GM12865 (cell line): Measurements from ENCODE around the gene LTBP1.

Experiments used
- DNase-seq: peaks from one replicate; pipeline ENCODE4 v3.0.0; 2010; ENCODE audit warnings: low read depth
- H3K4me3 ChIP-seq: 2 replicates; pipeline ENCODE4 v1.5.1; 2011; ENCODE audit warnings: mild to moderate bottlenecking, low read depth, low read length, control low read depth
- TF ChIP-seq, protein P1 (sequence below): IDR thresholded peaks from 2 replicates; pipeline ENCODE4 v1.5.1; 2011; ENCODE audit warnings: low read length, control low read depth, low read depth, inconsistent platforms; ENCODE audit not compliant: insufficient read depth; ENCODE audit errors: missing control alignments

The LTBP1 gene

DNA sequence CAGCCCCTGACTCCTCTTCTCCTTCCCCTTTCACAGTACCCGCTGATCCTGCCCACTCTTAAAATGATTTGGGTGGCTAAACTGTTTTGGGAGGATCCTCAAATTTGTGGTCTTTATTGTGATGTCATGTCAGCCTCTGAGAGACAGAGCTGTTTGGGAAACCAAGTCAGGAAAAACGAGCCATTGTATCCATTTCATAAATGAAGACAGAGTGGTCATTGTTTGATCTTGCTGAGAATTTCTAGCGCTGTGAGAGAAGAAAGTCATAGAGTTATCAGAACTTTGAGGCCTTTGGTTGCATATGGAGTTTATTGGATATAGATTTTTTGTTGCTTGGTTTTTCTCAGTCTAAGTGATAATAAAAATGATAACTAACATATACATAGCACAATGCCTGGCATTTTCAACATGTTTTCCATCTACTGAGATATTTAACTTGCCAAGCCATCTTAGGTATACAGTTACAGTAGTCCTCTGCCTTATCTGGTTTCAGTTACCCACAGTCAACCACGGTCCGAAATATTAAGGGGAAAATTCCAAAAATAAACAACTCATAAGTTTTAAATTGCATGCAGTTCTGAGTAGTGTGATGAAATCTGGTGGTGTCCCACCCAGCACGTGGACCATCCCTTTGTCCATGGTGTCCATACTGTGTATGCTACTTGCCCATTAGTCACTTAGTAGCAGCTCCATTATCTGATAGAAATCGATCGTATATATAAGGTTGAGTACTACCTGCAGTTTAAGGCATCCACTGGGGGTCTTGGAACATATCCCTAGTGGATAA lies 424.7 kb downstream of the LTBP1 start:
- TF ChIP-seq, protein P1, sequence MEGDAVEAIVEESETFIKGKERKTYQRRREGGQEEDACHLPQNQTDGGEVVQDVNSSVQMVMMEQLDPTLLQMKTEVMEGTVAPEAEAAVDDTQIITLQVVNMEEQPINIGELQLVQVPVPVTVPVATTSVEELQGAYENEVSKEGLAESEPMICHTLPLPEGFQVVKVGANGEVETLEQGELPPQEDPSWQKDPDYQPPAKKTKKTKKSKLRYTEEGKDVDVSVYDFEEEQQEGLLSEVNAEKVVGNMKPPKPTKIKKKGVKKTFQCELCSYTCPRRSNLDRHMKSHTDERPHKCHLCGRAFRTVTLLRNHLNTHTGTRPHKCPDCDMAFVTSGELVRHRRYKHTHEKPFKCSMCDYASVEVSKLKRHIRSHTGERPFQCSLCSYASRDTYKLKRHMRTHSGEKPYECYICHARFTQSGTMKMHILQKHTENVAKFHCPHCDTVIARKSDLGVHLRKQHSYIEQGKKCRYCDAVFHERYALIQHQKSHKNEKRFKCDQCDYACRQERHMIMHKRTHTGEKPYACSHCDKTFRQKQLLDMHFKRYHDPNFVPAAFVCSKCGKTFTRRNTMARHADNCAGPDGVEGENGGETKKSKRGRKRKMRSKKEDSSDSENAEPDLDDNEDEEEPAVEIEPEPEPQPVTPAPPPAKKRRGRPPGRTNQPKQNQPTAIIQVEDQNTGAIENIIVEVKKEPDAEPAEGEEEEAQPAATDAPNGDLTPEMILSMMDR: no peak

GRCh38 chr2:33372940-33373553 lies 426.3 kb downstream of the LTBP1 start:
- peak; percentile 73 for DNase-seq
- TF ChIP-seq, protein P1: peak; percentile 71
- no peak overlapping the region for H3K4me3 ChIP-seq

More for the DNA sequence above, 424.7 kb downstream of the LTBP1 start:
- no peak for DNase-seq
- H3K4me3 ChIP-seq: no peak overlapping the region

GRCh38 chr2:33373986-33374385 lies 427.2 kb downstream of the LTBP1 start:
- DNase-seq: no peak
- TF ChIP-seq, protein P1: no peak

DNA sequence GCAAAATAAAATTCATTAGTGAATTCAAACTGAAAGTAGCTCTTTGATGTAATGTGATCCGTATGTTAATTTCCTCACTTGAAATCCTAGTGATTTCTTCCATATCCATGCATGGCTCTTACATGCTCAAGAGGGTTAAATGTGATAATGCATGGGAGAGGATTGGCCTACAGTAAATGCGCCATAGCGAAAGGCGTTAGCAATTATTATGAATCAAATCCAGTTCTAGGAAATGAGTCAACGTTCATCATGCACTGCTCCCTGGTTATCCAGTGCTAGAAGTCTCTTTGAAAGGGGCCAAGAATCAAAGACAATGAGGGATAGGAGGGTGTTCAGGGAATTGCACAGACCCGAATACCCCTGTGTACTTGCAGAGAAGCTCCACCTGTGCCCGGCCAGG lies 428.3 kb downstream of the LTBP1 start:
- no peak for DNase-seq
- no peak overlapping the region for H3K4me3 ChIP-seq
- TF ChIP-seq, protein P1: no peak

More at GRCh38 chr2:33373986-33374385, 427.2 kb downstream of the LTBP1 start:
- H3K4me3 ChIP-seq: no peak overlapping the region

- DNase-seq: no peak
- TF ChIP-seq, protein P1: no peak
- H3K4me3 ChIP-seq: no peak overlapping the region
These were observed 430.3 kb downstream of the LTBP1 start for GRCh38 chr2:33377048-33377447.

GRCh38 chr2:33378556-33379210 lies 431.9 kb downstream of the LTBP1 start:
- TF ChIP-seq, protein P1: no peak
- no peak overlapping the region for H3K4me3 ChIP-seq
- DNase-seq: no peak
